HL-60 (cell line): ENCODE results near the gene KCTD13.

Experiments
- POLR2AphosphoS5 ChIP-seq: IDR thresholded peaks from 2 replicates; pipeline ENCODE4 v1.6.1; 2012; ENCODE audit warnings: low read depth
- TF ChIP-seq, protein P1 (sequence below): IDR thresholded peaks from one replicate; pipeline ENCODE4 v1.5.1; 2011; ENCODE audit warnings: low read length, control low read depth, inconsistent platforms; ENCODE audit not compliant: insufficient read depth

DNA sequence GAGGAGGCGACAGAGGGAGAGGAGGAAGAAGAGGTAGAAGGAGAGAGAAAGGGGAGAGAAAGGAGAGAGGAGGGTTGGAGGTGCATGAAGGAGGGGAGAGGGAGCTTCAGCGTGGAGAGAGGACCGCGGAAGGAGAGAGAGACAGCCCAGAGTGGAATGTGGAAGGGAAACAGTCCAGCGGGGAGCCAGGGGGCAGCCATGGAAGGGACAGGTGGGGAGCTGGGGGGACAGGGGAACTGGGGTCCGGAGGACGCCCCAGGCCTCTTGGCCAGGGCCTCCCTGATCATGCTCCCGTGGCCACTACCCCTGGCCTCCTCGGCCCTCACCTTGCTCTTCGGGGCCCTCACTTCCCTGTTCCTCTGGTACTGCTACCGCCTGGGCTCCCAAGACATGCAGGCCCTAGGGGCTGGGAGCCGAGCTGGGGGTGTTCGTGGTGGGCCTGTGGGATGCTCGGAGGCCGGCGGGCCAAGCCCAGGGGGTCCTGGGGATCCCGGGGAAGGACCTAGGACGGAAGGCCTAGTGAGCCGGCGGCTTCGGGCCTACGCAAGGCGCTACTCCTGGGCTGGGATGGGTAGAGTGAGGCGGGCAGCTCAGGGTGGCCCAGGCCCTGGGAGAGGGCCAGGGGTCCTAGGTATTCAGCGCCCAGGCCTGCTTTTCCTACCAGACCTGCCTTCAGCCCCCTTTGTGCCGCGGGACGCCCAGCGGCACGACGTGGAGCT is 25.0 kb downstream of the KCTD13 start:
- TF ChIP-seq, protein P1, sequence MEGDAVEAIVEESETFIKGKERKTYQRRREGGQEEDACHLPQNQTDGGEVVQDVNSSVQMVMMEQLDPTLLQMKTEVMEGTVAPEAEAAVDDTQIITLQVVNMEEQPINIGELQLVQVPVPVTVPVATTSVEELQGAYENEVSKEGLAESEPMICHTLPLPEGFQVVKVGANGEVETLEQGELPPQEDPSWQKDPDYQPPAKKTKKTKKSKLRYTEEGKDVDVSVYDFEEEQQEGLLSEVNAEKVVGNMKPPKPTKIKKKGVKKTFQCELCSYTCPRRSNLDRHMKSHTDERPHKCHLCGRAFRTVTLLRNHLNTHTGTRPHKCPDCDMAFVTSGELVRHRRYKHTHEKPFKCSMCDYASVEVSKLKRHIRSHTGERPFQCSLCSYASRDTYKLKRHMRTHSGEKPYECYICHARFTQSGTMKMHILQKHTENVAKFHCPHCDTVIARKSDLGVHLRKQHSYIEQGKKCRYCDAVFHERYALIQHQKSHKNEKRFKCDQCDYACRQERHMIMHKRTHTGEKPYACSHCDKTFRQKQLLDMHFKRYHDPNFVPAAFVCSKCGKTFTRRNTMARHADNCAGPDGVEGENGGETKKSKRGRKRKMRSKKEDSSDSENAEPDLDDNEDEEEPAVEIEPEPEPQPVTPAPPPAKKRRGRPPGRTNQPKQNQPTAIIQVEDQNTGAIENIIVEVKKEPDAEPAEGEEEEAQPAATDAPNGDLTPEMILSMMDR, result no peak
- TF ChIP-seq POLR2AphosphoS5, result no peak
